ENCODE measurements around the gene ACOXL.

DNA sequence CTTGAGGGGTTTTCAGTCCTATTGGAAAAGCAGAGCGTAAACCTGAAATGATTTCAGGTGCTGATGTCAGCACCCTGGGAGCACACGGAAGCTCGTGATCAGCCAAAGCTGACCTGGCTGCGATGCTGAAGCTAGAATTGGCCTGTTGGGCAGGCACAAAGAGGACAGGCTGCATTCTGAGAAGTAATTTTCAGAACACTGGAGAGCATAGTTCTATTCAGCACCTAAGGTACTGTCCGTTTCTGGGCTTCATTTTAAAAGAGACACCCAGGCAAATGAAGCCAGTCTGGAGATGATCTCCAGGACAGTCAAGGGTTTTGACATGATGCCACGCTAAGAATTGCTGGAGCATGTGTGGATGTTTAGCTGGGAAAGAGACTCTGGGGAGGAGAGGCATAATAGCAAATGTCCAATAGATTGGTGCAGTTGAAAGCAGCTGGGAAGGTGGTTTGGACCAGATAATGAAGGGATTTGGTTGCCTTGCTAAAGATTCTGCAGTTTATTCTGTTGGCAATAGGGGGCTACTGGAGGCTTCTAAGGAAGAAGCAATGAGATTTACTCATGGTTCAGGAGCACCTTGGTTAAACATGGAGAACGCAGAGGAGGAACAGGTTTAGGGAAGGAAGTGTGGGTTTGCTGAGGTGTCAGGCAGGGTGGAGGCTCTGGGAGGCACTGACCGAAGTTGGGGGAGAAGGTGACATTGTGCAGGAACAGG is 86.6 kb downstream of the ACOXL start:
- TF ChIP-seq, protein P1, sequence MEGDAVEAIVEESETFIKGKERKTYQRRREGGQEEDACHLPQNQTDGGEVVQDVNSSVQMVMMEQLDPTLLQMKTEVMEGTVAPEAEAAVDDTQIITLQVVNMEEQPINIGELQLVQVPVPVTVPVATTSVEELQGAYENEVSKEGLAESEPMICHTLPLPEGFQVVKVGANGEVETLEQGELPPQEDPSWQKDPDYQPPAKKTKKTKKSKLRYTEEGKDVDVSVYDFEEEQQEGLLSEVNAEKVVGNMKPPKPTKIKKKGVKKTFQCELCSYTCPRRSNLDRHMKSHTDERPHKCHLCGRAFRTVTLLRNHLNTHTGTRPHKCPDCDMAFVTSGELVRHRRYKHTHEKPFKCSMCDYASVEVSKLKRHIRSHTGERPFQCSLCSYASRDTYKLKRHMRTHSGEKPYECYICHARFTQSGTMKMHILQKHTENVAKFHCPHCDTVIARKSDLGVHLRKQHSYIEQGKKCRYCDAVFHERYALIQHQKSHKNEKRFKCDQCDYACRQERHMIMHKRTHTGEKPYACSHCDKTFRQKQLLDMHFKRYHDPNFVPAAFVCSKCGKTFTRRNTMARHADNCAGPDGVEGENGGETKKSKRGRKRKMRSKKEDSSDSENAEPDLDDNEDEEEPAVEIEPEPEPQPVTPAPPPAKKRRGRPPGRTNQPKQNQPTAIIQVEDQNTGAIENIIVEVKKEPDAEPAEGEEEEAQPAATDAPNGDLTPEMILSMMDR (IDR thresholded peaks at IDR 0.05; ENCODE audit: extremely low read depth in 1 of 2, insufficient read depth in 1 of 2, low read depth in 1 of 2, low read length in 2 of 2), result no peak
- TF ChIP-seq POLR2AphosphoS5 (IDR thresholded peaks at IDR 0.05; ENCODE audit: insufficient read depth, low read depth, low read length), result no peak
